Sciatic nerve (tissue), 2 donors: ENCODE measurements around the gene MYO5A. TPM values are rescaled to one million over a fixed set of nuclear protein-coding genes. Genes with fewer than 3 reads are reported as not detected.
"Not testable (repeated sequence)": the region's sequence is repeated elsewhere in the genome, so short reads cannot be mapped to it uniquely, and the experiment has no call there.

Experiments
- ATAC-seq: fragments of 200-7000 bp; cut with Tn5 transposase; one replicate; pipeline ENCODE4 v1.9.1; 2020; ENCODE audit warnings: mild to moderate bottlenecking, moderate library complexity
- DNase-seq: peaks from one replicate; pipeline ENCODE4 v3.0.0-alpha.2; 2020; ENCODE audit warnings: low spot score
- intact Hi-C: fragments of 100-400 bp; cut with DNase I; formaldehyde crosslinking; loops from one replicate; pipeline ENCODE4 v1.14.2; 2022
- total RNA-seq: library from RNA; stranded (reverse); fragmentation: NEBNext Ultra II Directional; extraction: Animal tissue kit (Norgen Biotek cat#: 25700); gene quantifications from one replicate; pipeline ENCODE4 v1.2.1, GENCODE V29; 2021
- donor health status: DM: no; HTN: no; CAD: no.
- donor health status: DM: no; HTN: no; CAD: no.

Gene MYO5A
- total RNA-seq, 1 donor from 2014 or later = 30.2 TPM

- intact Hi-C loops = no loop called here
- no peak for DNase-seq
- ATAC-seq = no peak
Observed at GRCh38 chr15:52514482-52514881, 14.2 kb downstream of the MYO5A start.

GRCh38 chr15:52512869-52513268 lies 15.8 kb downstream of the MYO5A start:
- intact Hi-C loops, ATAC-seq, DNase-seq: not testable (repeated sequence)

GRCh38 chr15:52511084-52511483 lies 17.6 kb downstream of the MYO5A start:
- ATAC-seq = no peak
- no peak for DNase-seq
- intact Hi-C loops = no loop called here

DNA sequence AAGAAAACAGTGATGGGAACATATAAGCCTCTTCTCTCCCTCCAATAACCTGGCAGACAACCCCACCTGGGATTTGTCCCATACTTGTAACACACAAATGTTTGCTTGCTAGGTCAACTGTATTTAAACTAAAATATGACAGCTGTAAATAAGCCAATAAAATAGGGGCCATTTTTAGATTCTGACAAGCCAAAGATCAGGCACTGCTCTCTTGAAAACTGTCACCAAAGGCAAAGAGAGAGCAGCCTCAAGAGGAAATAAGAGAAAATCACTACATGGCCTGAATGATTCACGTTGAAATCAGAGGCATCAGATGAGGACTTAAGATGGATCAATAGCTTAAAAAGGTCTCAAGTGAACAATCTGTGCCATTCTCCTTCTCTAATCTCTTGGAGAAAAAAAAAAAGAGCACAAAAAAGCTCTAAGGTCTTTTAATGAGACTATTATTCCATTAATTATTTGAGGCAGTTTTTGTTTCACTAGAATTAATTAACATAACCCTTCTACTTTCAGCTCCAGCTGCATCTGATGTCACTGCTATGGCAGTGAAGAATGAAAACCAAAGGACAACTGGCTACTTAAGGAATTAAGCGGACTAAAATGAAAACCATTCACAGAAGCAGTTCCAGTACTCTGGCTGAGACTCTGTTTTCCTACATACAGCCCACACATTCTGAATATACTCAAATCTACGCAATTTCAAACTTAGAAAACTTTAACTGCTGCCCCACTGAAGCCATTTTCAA lies 19.0 kb downstream of the MYO5A start:
- ATAC-seq (no peak), DNase-seq (no peak)
- intact Hi-C loops = no loop called here

- ATAC-seq = no peak
- intact Hi-C loops = no loop called here
- no peak for DNase-seq
Observed at GRCh38 chr15:52506549-52506948, 22.1 kb downstream of the MYO5A start.

GRCh38 chr15:52505151-52505550 lies 23.5 kb downstream of the MYO5A start:
- no peak for ATAC-seq
- no peak for DNase-seq
- intact Hi-C loops = no loop called here

DNA sequence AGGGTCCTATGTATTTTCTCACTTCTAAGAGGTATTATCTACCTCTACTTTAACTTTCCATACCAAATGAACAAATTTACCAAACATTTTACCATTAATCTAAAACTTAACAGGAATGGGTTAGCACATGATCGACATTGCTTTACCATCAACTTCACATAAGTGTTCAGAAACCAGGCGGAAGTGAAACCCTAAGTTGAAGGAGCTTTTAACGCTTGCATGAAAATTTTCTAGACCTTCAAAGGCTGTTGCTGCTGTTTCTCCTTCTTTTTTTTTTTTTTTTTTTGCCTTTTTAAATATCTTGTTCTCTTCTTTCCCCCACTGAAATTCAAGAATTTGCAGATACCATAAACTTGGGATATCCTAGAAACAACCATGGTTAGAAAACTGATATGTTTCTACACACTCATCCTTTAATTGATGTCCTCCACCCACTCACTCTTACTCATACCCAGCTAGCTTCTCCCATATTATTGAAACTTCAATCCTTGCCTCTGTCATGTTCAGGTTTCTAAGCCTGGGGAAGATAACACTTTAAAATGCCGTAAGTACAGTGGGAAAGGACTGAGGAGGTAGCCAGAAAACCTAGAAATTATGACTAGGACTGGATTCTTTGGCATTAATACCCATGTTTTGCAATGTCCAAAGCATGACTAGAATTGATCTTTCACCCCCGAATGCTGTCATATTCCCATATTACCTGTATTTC lies 24.7 kb downstream of the MYO5A start:
- DNase-seq = no peak
- intact Hi-C loops = no loop called here
- ATAC-seq = no peak

- intact Hi-C loops = no loop called here
- DNase-seq (no peak), ATAC-seq (no peak)
Observed at GRCh38 chr15:52502608-52503007, 26.1 kb downstream of the MYO5A start.

- ATAC-seq = no peak
- intact Hi-C loops = no loop called here
- no peak for DNase-seq
Observed at GRCh38 chr15:52499506-52499905, 29.2 kb downstream of the MYO5A start.

DNA sequence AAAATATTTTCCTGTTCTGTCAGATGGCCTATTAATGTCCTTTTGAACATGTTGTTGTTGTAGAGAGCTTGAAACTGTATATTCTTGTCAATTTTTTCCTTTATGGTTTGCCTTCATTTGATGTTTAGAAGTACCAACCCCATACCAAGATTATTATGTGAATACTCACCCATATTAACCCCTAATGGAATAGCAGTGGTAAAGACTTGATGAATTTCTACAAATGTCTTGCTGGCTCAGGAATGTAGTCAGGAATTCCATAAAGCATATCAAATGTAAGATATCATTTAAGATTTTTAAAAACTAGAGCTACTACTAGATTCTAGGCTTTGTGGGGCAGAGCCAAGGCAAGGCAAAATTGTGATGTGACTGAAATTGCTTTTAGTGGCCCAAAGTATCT lies 30.0 kb downstream of the MYO5A start:
- no peak for DNase-seq
- ATAC-seq = no peak
- intact Hi-C loops = no loop called here

DNA sequence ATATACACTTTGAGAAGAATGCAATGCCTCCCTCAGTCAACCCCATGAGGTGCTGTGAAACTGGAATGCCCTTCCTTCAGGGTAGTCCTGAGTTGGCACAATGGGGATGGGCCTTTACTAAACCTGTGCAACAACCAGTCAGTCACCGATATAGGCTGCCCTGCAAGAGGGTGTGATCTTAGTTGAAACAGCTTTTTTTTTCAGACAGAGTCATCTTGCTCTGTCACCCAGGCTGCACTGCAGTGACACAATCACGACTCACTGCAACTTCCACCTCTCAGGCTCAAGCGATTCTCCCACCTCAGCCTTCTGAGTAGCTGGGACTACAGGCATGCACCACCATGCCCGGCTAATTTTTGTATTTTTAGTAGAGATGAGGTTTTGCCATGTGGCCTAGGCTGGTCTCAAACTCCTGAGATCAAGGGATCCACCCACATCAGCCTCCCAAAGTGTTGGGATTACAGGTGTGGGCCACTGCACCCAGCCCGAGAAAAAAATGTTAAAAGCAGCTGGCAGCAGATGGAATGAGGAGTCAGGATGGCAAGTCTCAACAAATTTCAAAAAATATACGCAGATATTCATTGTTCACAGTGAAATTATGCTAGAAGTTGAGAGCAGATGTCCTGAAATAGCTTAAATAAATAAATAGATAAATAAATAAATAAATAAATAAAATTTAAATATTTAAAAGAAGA lies 31.8 kb downstream of the MYO5A start:
- DNase-seq (no peak), ATAC-seq (no peak)
- intact Hi-C loops = no loop called here

GRCh38 chr15:52496175-52496574 lies 32.5 kb downstream of the MYO5A start:
- intact Hi-C loops = no loop called here
- DNase-seq (no peak), ATAC-seq (no peak)

DNA sequence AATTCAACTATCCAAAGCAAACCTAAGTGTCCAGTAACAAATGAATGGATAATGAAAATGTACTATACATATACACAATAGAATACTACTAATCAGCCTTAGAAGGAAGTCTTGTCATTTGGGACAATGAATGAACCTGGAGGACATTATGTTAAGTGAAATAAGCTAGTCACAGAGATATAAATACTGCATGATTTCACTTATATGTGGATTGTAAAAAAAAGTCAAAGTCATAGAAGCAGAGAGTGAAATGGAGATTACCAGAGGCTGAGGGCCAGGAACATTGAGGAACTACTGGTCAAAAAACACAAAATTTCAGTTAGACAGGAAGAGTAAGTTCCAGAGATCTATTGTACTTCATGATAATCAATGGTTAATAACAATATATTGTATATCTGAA lies 33.6 kb downstream of the MYO5A start:
- DNase-seq = no peak
- intact Hi-C loops = no loop called here
- no peak for ATAC-seq

DNA sequence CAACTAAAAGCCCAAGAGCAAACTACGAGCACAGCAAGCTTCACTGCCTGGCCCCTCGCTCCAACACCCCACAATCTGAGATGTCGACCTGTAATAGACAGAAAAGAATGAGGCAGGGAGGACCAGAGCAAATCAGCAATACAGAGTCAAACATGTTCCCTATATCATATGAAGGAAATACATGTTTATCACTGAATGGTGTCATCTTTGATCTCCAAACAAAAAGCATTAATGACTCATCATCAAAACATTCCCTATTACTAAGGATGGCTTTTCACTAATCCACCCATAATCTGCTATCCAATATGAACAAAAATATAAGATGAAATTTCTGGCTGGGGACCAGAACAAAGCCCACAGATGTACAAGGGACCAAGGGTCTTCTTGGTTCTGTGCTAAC lies 34.7 kb downstream of the MYO5A start:
- intact Hi-C loops = no loop called here
- no peak for DNase-seq
- no peak for ATAC-seq

DNA sequence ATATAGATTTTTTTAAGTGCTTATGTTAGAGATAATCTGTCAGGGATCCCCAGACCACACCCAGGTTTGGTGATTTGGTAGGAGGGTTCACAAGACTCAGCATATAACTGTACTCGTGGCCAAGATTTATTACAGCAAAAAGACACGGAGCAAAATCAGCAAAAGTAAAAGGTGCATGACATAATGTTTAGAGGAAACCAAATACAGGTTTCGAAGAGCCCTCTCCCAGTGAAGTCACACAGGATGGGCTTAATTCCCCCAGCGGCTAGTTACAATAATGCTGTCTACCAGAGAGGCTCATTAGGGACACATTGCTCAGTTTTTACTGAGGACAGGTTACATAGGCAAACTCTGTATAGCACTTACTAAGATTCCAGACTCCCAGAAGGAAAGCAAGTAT lies 36.5 kb downstream of the MYO5A start:
- ATAC-seq (no peak), DNase-seq (no peak)
- intact Hi-C loops = no loop called here

DNA sequence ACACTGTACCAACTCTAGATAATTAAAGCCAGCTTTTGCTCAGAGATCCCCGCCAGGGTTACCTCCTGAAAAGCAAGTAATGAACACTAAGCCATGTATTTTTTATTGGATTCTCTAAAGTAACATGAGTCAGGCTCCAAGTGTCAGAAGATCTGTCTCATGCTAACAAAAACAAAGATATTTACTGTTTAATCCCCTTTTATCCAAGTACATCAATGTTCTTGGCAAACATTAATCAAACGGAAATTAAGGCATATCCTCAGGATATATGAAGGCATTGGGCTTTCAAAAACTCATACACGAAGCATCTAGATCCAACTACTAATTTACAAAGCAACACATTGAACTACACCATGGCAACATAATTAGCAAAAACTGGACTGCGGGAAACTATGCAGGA lies 37.2 kb downstream of the MYO5A start:
- DNase-seq (no peak), ATAC-seq (no peak)
- intact Hi-C loops = no loop called here

GRCh38 chr15:52489430-52489829 lies 39.2 kb downstream of the MYO5A start:
- intact Hi-C loops, DNase-seq, ATAC-seq: not testable (repeated sequence)

DNA sequence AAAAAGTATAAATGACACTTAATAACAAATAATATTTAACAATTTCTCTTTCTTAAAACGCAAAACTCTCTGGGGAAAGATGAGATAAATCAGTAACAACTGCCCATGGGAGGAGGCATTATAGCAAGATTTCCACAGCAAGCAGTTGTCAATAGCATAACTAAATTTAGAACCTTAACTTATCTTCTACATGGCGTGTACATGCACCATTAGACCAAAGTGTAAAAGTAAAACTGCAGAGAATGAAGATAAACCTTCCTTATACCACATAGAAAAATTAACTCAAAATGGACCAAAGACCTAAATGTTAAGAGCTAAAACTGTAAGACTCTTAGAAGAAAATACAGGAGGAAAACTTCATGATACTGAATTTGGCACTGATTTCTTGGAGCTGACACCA lies 39.9 kb downstream of the MYO5A start:
- ATAC-seq = no peak

GRCh38 chr15:52486003-52486996 lies 42.4 kb downstream of the MYO5A start:
- no peak for ATAC-seq
- no peak for DNase-seq
- intact Hi-C loops = no loop called here

More for the DNA sequence above, 39.9 kb downstream of the MYO5A start:
- no peak for DNase-seq
- intact Hi-C loops = no loop called here
